ENCODE results near the gene CZIB. TPM values are rescaled to one million over a fixed set of nuclear protein-coding genes. Genes with fewer than 3 reads are reported as not detected.

CZIB gene
- total RNA-seq, 2 experiments from 2014 or later: 47.9 to 48.2 TPM

- POLR2A ChIA-PET: no interaction called here
- CTCF ChIA-PET: no interaction called here
Observed at GRCh38 chr1:53166366-53166765, 54.1 kb downstream of the CZIB start.

DNA sequence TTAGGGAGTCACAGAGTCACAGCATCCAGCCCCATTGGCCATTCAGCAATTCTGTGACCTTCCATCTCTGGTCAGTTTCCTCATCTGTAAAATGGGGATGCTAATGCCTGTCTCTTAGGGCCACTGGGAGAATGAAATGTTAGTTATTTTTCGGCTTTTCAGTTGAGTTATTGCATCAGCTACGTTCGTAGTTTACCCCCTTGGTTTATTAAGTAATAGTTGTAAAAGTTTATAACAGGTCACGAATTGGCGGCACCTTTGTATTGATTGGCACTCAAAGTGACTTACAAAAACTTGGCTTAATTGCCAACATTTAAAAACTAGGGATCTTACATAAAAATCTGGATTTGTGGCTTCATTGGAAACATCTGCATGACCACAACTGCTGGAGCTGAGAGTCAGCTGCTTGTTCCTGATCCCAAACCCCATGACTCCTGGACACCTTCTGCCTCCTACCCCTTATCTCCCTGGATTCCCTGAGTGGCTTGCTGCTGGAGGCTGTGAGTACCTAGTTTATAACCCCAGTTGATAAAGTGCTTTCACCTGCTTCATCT is 54.9 kb downstream of the CZIB start:
- POLR2A ChIA-PET: no interaction called here
- CTCF ChIA-PET: no interaction called here

Other genes with a start within 250 kb of the CZIB start
- gene PODN, start 158.4 kb downstream of the CZIB start, total RNA-seq: not detected
- not detected for gene SLC1A7, start 78.0 kb downstream of the CZIB start, total RNA-seq
- 10 to 100 TPM; 19.6 to 21.6 TPM for gene CPT2, start 23.8 kb downstream of the CZIB start, total RNA-seq
- gene MAGOH, start 17.9 kb upstream of the CZIB start, total RNA-seq: 100 to 1,000 TPM; 113 to 119 TPM
- 10 to 100 TPM; 56.7 to 59.5 TPM for gene LRP8, start 107.4 kb upstream of the CZIB start, total RNA-seq
- gene DMRTB1, start 238.8 kb upstream of the CZIB start, total RNA-seq: not detected

Data from activated CD8-positive, alpha-beta memory T cell treated with anti-CD3 and anti-CD28 coated beads for 36 hours (primary cell).